SK-N-SH (cell line): ENCODE data around the gene GNAS-AS1.

Source experiments
- FOSL2 ChIP-seq: IDR thresholded peaks from 2 replicates; pipeline ENCODE4 v1.4.0; 2012; ENCODE audit warnings: low read depth, mild to moderate bottlenecking, moderate library complexity, borderline replicate concordance
- JUND ChIP-seq: IDR thresholded peaks from 2 replicates; pipeline ENCODE4 v1.4.0; 2012
- MEF2A ChIP-seq: IDR thresholded peaks from 2 replicates; pipeline ENCODE4 v1.4.0; 2012; ENCODE audit warnings: low read depth, borderline replicate concordance
- MXI1 ChIP-seq: IDR thresholded peaks from 2 replicates; pipeline ENCODE4 v1.6.1; 2012; ENCODE audit warnings: mild to moderate bottlenecking, low read depth, low read length, improper control_type of control experiment
- POLR2AphosphoS5 ChIP-seq: IDR thresholded peaks from 2 replicates; pipeline ENCODE4 v1.6.1; 2012; ENCODE audit warnings: low read depth, low read length
- RFX5 ChIP-seq: IDR thresholded peaks from 2 replicates; pipeline ENCODE4 v1.6.1; 2012; ENCODE audit warnings: mild to moderate bottlenecking, improper control_type of control experiment, low read length
- TAF1 ChIP-seq: IDR thresholded peaks from 2 replicates; pipeline ENCODE4 v1.6.1; 2012; ENCODE audit warnings: low read depth, mild to moderate bottlenecking, low read length, moderate library complexity, borderline replicate concordance
- TEAD4 ChIP-seq: IDR thresholded peaks from 2 replicates; pipeline ENCODE4 v1.4.0; 2012; ENCODE audit warnings: mild to moderate bottlenecking, borderline replicate concordance; ENCODE audit not compliant: insufficient read depth
- TF ChIP-seq, protein P1 (sequence below): IDR thresholded peaks from 2 replicates; pipeline ENCODE4 v1.4.0; 2012; ENCODE audit warnings: low read depth
- TF ChIP-seq, protein P2 (sequence below): fragments of 200-600 bp; sonication (generic); IDR thresholded peaks from 2 replicates; pipeline ENCODE4 v1.6.1; 2017; ENCODE audit warnings: antibody characterized with exemption, mild to moderate bottlenecking, moderate library complexity
- TF ChIP-seq, protein P3 (sequence below): IDR thresholded peaks from 2 replicates; pipeline ENCODE4 v1.4.0; 2012; ENCODE audit warnings: low read depth, borderline replicate concordance
- TF ChIP-seq, protein P4 (sequence below): fragments of 150-350 bp; IDR thresholded peaks from 2 replicates; pipeline ENCODE4 v1.6.1; 2016; ENCODE audit warnings: mild to moderate bottlenecking, low read depth, low read length

DNA sequence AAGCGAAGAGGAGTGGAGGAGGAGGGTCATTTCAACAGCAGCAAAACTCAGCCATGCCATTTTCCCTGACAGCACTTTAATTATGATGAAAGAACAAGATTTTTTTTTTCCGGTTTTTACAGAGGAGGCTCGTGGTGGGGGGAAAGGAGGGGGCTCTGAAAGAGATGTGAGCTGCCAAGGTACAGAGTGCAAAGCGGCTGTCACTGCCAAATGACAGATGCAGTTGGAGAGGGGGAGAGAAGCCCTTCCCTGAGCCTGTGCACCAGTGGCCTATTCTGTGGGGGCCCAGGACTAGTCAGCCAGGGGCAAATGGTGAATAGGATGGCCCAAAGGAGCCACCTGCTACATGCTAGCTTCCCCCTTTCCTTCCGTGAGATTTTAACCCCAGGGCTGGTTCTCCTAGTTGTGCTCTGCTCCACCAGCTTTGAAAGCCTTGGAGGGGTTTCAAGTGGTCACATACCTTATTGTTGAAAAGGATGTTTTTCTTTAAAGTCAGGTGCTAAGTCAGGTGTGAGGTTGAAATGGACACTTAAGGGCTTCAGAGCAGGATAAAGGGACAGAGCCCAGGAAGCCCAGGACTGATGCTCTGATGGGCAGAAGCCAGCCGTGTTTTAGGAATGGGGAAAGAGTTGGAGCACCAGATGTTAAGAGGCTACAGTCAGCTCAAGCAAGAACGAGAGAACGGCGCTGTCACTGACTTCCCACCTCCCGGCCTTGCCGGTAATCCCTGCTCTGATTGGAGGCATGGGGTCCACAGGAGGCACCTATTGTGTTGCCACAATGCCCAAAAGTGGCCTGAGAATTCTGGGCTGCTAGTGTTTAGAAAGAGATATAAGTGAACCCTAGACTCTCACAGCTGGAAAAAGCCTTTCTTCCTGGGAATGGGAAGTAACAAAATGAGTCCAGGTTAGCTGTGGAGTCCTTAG, 26.6 kb upstream of the GNAS-AS1 start:
- TF ChIP-seq, protein P1, sequence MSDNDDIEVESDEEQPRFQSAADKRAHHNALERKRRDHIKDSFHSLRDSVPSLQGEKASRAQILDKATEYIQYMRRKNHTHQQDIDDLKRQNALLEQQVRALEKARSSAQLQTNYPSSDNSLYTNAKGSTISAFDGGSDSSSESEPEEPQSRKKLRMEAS, result no peak
- TF ChIP-seq, protein P2, sequence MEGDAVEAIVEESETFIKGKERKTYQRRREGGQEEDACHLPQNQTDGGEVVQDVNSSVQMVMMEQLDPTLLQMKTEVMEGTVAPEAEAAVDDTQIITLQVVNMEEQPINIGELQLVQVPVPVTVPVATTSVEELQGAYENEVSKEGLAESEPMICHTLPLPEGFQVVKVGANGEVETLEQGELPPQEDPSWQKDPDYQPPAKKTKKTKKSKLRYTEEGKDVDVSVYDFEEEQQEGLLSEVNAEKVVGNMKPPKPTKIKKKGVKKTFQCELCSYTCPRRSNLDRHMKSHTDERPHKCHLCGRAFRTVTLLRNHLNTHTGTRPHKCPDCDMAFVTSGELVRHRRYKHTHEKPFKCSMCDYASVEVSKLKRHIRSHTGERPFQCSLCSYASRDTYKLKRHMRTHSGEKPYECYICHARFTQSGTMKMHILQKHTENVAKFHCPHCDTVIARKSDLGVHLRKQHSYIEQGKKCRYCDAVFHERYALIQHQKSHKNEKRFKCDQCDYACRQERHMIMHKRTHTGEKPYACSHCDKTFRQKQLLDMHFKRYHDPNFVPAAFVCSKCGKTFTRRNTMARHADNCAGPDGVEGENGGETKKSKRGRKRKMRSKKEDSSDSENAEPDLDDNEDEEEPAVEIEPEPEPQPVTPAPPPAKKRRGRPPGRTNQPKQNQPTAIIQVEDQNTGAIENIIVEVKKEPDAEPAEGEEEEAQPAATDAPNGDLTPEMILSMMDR, result no peak
- TF ChIP-seq, protein P3, sequence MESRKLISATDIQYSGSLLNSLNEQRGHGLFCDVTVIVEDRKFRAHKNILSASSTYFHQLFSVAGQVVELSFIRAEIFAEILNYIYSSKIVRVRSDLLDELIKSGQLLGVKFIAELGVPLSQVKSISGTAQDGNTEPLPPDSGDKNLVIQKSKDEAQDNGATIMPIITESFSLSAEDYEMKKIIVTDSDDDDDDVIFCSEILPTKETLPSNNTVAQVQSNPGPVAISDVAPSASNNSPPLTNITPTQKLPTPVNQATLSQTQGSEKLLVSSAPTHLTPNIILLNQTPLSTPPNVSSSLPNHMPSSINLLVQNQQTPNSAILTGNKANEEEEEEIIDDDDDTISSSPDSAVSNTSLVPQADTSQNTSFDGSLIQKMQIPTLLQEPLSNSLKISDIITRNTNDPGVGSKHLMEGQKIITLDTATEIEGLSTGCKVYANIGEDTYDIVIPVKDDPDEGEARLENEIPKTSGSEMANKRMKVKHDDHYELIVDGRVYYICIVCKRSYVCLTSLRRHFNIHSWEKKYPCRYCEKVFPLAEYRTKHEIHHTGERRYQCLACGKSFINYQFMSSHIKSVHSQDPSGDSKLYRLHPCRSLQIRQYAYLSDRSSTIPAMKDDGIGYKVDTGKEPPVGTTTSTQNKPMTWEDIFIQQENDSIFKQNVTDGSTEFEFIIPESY, result no peak
- TF ChIP-seq POLR2AphosphoS5 (no peak), TAF1 (no peak), MEF2A (no peak), FOSL2 (no peak), JUND (no peak), MXI1 (no peak; the same call in 1 of the 2 replicates), TEAD4 (no peak), RFX5 (no peak)
- TF ChIP-seq, protein P4, sequence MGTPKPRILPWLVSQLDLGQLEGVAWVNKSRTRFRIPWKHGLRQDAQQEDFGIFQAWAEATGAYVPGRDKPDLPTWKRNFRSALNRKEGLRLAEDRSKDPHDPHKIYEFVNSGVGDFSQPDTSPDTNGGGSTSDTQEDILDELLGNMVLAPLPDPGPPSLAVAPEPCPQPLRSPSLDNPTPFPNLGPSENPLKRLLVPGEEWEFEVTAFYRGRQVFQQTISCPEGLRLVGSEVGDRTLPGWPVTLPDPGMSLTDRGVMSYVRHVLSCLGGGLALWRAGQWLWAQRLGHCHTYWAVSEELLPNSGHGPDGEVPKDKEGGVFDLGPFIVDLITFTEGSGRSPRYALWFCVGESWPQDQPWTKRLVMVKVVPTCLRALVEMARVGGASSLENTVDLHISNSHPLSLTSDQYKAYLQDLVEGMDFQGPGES, result no peak
